ENCODE results near the gene PAQR7. TPM values are rescaled to one million over a fixed set of nuclear protein-coding genes. Genes with fewer than 3 reads are reported as not detected.

Gene PAQR7
- total RNA-seq, 1 donor from 2014 or later: 4.6 TPM

GRCh38 chr1:25872713-25873112 lies 2.8 kb downstream of the PAQR7 start:
- H3K27ac Mint-ChIP-seq: peak overlapping the region; percentile 21

DNA sequence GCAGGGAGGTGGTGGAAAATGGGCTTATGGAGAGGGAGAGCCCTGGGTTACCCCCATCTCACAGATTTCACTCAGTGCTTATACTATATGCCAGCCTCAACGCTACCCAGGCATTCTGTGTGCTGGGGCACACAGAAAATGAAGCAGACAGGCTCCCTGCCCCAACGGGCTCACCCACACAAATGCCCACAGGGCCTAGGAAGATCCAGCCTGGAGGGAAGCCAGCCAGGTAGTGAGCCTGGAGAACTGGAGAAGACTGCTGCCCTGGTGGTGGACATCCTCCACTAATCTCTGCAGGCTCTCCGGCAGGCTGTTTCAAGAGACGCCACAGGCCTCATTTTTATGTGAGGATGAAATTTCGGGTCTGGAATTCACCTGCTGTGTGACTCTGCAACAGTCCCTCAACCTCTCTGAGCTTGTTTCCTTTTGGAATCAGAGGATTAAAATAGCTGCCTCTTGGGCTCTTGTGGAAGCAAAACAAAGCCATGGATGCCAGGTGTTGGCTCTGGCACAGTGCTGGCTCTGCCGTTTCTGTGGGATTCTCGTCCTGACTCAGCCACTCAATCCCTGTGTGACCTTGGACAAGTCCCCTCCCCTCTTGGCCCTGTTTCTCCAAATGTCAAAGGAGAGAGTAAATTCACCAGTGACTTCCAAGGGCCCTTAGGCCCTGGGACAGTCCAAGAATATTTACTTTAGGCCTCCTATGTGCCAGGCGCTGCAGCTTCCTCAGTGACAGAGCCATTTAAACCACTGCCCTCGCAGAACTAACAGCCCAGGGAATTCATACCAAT lies 3.6 kb downstream of the PAQR7 start:
- no peak for TF ChIP-seq CTCF (IDR thresholded peaks at IDR 0.05)
- Mint-ChIP-seq H3K4me3 (no peak overlapping the region), H3K27me3 (no peaks in the 10 kb centered on the region), H3K27ac (no peak overlapping the region), H3K9me3 (no peaks in the 10 kb centered on the region), H3K36me3 (ENCODE audit: low read depth) (no peaks in the 10 kb centered on the region), H3K4me1 (peaks cover 35% of the 10 kb centered on the region)
- ChIA-PET POLR2A (no interaction called here), CTCF (no interaction called here)
- intact Hi-C loops (cut with micrococcal nuclease): loop anchor here (10.0 kb wide), 2 partner anchors 363 to 1227 kb away; partner anchors contain the start of genes CEP85 and SRRM1
- no peak for ATAC-seq (ENCODE audit: low read depth)
- DNase-seq: no peak

More at GRCh38 chr1:25872713-25873112, 2.8 kb downstream of the PAQR7 start:
- Mint-ChIP-seq H3K4me1 (peaks cover 35% of the 10 kb centered on the region), H3K27me3 (no peaks in the 10 kb centered on the region), H3K9me3 (no peaks in the 10 kb centered on the region), H3K4me3 (no peak overlapping the region), H3K36me3 (ENCODE audit: low read depth) (no peaks in the 10 kb centered on the region)
- intact Hi-C loops (cut with micrococcal nuclease): loop anchor here (10.0 kb wide), 2 partner anchors 362 to 1228 kb away; partner anchors contain the start of genes CEP85 and SRRM1
- DNase-seq: no peak
- CTCF ChIA-PET: no interaction called here
- TF ChIP-seq CTCF (IDR thresholded peaks at IDR 0.05): no peak
- ATAC-seq (ENCODE audit: low read depth): no peak
- POLR2A ChIA-PET: no interaction called here

DNA sequence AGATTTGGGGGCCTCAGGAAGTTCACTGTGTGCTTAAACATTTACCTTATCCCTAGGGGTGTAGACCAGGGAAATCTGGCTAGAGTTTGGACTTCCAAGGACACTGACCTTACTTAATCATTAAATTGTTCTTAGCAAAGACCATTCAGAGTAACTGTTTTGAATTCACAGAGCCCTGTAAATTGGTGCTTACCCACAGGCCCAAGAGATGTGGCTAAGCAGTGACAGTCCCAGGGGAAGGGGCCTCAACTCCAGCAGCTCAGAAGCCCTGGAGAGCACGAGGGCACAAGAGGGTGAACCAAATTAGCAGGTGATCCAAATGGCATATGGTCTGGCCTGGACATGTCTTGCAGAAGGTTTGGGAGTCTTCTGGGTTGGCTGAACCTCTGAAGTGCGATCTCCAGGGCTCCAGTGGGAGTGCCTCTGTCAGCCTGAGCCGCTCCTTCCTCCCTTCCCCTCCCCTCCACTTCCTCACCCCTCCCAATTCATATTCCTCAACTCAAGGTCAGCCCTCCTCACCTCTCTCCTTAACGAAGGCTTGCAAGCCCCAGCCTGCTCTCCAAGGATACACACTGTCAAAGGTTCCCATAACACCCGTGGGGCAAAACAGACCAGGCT lies 4.3 kb downstream of the PAQR7 start:
- Mint-ChIP-seq H3K27ac (no peak overlapping the region), H3K36me3 (ENCODE audit: low read depth) (no peaks in the 10 kb centered on the region), H3K4me3 (no peak overlapping the region), H3K4me1 (peaks cover 34% of the 10 kb centered on the region), H3K27me3 (no peaks in the 10 kb centered on the region), H3K9me3 (no peaks in the 10 kb centered on the region)
- ChIA-PET POLR2A (no interaction called here), CTCF (no interaction called here)
- intact Hi-C loops (cut with micrococcal nuclease): loop anchor here (10.0 kb wide), 2 partner anchors 364 to 1226 kb away; partner anchors contain the start of genes CEP85 and SRRM1
- DNase-seq: no peak
- no peak for TF ChIP-seq CTCF (IDR thresholded peaks at IDR 0.05)
- ATAC-seq (ENCODE audit: low read depth): no peak

- DNase-seq: no peak
- Mint-ChIP-seq H3K27ac (no peak overlapping the region), H3K27me3 (no peaks in the 10 kb centered on the region), H3K9me3 (no peaks in the 10 kb centered on the region), H3K4me1 (peaks cover 31% of the 10 kb centered on the region), H3K36me3 (ENCODE audit: low read depth) (no peaks in the 10 kb centered on the region), H3K4me3 (no peak overlapping the region)
- TF ChIP-seq CTCF (IDR thresholded peaks at IDR 0.05): no peak
- CTCF ChIA-PET: no interaction called here
- ATAC-seq (ENCODE audit: low read depth): no peak
- intact Hi-C loops (cut with micrococcal nuclease): loop anchor here (10.0 kb wide), 2 partner anchors 364 to 1226 kb away; partner anchors contain the start of genes CEP85 and SRRM1
- POLR2A ChIA-PET: no interaction called here
These were observed 4.9 kb downstream of the PAQR7 start for GRCh38 chr1:25870614-25871013.
